IPS DF 4.7 (cell line): ENCODE results near the gene TBRG4.
A peak's percentile ranks its signal among the peaks of the same experiment; 100 is the strongest.
"Not testable (repeated sequence)": the region's sequence is repeated elsewhere in the genome, so short reads cannot be mapped to it uniquely, and the experiment has no call there.

Experiments
- DNase-seq: peaks from one replicate; pipeline ENCODE4 v3.0.0-alpha.2; 2013; ENCODE audit warnings: low spot score; ENCODE audit errors: extremely low read depth

Gene TBRG4

GRCh38 chr7:45111298-45112223 lies at the start of gene TBRG4:
Gene TBRG4 (minus strand): TSS chr7:45111697. CDS start chr7:45109237, 2,460 bp downstream.
- DNase-seq = peak; percentile 87

DNA sequence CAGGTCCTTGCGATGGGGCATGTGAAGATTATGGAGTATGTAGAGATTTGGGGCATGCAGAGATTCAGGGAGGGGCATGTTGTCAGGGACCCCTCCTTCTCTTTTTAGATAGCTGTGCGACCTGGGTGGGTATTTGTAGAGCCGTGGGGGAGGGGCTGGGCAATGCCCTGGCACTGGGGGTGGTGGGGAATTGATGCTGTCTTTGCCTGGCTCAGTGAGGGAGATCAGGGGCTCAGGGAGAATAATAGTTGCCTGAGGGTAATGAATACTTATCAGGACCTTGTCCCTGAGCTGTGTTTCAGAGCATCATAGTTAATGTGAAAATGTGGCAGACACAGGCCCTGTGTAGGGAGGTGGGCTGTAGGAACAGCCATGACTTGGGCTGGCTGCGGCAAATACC lies 49.6 kb upstream of the TBRG4 start:
- no peak for DNase-seq

GRCh38 chr7:45160417-45160881 lies 49.0 kb upstream of the TBRG4 start:
- DNase-seq = no peak

DNA sequence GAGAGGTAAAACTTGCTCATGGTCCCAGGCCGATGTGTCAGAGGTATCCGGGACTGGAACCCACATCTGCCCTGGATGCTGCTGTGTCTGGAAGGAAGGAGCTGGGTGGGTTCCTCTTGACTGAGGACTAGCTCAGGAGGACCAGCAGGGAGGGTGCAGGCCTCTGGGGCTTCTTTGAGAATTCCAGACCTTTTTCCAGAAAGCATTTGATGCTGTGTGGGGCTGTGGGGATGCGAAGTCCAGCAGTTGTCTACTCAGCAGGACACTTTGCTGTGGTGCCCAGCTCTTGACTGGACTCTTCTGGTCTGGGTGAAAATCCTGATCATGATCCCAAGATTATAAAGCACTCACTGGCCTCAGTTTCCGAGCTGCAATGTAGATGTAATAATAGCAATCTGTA lies 47.8 kb upstream of the TBRG4 start:
- no peak for DNase-seq

DNA sequence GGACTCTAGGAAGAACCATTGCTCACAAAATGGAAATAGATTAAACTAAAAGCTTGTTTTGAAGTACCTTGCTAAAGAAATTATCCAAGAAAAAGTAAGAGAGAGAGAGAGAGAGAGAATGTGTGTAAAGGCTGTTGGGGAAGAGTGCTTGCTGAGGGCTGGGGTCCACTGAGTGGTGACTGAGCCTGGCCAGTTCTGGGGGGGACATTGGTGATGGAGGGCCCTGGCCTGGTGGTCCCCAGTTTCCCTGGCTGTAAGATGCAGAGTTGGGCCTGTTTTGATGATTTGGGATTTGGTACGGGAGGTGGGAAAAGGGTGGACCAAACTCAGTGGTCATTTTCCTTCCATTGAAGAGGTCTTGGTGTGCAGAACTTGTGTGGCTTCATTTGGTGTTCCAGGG lies 47.0 kb upstream of the TBRG4 start:
- DNase-seq = no peak

GRCh38 chr7:45157653-45158401 lies 46.3 kb upstream of the TBRG4 start, which contains the start of gene RAMP3:
Gene RAMP3 (plus strand): TSS chr7:45157791. CDS start chr7:45157829, 38 bp downstream.
- DNase-seq = no peak

DNA sequence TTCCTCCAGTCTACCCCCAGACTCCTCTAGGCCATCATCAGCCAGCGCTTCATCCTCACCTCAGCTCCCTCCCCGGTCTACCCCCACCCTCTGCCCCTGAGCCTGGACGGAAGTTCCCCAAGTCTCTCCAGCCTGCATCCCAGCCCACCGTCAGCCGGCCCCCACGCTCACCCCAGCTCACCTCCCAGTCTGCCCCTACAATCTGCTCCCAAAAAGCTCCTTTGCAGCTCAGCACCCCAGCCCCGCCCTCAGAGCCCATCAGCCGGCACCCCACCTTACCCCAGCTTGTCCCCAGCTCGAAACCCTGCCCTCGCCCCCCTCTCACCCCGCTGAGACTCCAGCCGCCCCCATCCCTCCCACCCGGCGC lies 45.8 kb upstream of the TBRG4 start:
- DNase-seq = no peak

GRCh38 chr7:45156516-45157272 lies 45.2 kb upstream of the TBRG4 start:
- no peak for DNase-seq

DNA sequence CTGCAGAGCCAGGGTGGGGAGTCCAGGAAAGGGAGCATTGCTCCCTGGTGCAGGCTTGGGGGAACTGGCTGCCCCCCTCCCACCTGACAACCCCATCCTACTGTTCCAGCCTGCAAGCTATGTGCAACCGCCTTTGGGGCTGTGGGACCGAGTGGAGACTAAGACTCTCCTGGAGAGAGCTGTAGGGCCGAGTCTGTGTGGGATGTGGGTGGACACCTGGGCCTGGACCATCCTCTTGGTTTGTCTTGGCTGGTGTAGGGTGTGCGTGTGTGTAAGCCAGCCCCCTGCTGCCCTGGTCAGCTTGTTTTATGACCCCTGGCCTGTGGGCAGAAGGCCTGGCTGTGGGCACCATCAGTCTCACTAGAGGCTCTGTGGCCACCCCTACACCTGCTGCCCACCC lies 44.4 kb upstream of the TBRG4 start:
- DNase-seq = no peak

DNA sequence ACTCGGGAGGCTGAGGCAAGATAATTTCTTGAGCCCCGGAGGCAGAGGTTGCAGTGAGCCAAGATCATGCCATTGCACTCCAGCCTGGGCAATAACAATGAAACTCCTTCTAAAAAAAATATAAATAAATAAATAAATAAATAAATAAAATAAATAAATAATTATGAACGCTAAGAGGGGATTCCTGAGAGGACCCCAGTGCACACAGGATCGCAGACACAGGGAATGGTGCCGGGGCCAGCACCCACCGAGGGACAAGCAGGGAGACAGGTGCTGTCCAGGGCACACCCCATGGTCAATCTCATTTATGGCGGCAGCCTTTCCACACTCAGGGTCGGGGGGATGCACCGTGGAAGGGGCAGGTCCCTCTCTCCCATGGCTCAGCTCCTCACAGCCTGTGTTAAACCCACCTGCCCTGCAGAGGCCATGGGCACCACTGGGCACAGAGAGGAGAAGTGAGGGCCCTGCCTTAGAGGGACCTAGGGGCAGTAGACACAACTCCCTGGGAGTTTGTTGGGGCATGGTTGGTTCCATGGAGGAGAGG lies 43.9 kb upstream of the TBRG4 start:
- DNase-seq = no peak

DNA sequence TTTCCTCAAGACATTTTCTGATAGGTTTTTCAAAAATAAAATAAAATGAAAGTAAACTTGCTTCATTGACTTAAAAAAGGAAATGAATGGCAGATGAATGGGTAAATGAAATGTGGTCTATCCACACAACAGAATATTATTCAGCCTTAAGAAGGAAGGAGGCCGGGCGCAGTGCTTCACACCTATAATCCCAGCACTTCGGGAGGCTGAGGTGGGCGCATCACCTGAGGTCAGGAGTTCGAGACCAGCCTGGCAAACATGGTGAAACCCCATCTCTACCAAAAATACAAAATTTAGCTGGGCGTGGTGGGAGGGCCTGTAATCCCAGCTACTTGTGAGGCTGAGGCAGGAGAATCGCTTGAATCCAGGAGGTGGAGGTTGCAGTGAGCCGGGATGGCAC lies 42.4 kb upstream of the TBRG4 start:
- DNase-seq = not testable (repeated sequence)

GRCh38 chr7:45153233-45153632 lies 41.7 kb upstream of the TBRG4 start:
- DNase-seq = no peak

GRCh38 chr7:45151967-45152366 lies 40.5 kb upstream of the TBRG4 start:
- no peak for DNase-seq

DNA sequence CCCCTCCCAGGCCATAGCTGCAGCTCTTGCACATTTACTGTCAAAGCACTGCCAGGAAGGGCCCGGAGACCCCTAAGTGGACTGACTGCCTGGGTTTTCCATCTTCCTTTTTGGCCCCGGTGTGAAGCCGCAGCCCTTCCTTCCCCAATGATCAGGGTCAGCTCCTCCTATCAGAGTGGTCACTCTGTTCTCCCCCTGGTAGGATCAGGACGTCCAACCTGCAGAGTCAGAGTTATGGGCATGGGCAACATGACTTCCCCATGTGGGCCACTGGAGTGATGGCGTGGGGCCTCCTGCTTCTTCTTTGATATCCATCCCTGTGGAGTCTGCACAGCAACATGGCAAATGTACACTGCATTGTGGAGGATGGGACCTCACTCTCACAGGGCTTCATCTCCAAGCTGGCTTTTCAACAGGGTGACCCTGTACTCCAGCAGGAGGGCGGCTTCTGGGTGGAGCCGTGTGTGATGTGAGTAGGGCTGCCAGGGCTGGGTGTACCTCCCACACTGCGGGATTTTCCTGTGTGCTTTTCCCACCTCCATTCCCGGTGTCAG lies 39.7 kb upstream of the TBRG4 start:
- DNase-seq = no peak

GRCh38 chr7:45150199-45150598 lies 38.7 kb upstream of the TBRG4 start:
- no peak for DNase-seq

DNA sequence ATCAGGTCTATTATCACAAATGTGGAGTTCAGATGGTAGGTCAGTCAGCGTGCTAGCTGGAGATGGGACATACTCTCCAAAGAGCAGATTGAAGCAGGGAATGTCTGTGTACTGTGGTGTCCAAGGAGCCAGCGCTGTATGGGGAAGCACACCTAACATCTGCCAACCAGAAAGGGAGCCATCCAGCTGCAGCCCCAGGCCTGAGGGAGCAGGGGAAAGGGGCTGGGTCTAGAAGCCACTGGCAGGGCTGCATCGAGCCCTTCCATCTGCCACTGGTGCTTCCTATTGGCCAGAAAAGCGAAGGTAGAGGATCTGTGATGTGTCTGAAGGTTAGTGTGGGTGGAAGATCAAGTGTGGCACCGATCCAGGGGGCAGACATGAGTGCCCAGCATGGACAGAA lies 38.1 kb upstream of the TBRG4 start:
- DNase-seq = no peak

GRCh38 chr7:45148653-45148973 lies 37.1 kb upstream of the TBRG4 start:
- DNase-seq = no peak

DNA sequence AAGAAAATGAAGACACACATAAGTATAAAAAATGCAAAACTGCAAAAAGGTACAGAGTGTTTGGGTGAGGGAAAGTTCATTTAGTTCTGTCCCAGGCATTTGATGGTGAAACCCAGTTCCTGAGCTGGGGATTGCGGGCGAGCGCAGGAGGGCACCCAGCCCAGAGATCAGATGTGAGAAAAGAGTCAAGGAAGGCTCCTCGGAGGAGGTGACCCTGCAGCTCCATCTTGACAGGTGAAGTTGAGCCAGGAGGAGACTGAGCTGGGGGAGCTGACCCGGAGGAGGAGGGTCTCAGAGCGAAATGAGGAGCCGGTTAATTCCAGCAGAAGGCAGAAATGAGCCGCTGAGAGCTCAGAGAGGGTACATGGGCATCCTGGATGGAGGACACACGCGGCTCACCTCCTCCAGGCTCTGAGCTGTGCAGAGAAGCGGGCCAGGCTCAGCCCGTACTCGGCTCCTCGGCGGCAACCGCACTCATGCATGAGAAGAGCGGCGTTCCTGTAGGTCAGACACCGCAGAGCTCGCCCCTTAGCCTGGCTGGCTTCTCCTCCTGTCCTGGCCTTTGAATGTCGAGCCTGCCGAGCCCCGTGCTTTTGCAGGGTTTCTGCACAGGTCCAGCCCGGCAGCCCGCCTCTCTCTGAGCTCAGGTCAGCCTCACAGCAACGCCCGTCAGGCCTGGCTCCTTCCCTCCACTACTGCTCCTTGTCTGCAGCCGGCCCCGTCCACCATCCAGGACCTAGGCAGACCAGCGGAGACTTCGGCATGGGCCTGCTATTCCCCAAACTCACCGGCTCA lies 36.6 kb upstream of the TBRG4 start:
- no peak for DNase-seq

- no peak for DNase-seq
Observed at GRCh38 chr7:45146531-45147379, 35.3 kb upstream of the TBRG4 start.
